Measurements from ENCODE around the gene ZDHHC6.
"Not testable (repeated sequence)": the region's sequence is repeated elsewhere in the genome, so short reads cannot be mapped to it uniquely, and the experiment has no call there.

The ZDHHC6 gene

DNA sequence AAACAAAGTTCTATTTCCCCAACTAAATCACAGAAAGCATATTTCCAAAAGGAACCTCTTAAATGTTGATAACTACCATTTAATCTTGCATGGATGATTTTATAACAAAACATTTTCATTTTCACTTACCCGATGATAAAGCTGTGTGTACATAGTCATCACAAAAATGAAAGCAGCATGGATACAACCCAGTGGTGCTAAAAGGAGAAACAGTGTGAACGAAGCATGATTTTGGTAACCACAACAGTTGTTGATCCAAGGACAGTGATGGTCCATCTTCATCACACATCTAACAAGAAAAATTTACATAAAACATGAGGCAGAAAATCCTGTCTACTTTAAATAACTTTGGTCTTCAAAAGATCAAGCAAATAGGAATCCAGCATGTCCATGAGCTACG, 4.7 kb downstream of the ZDHHC6 start:
- no peak for DNase-seq

DNA sequence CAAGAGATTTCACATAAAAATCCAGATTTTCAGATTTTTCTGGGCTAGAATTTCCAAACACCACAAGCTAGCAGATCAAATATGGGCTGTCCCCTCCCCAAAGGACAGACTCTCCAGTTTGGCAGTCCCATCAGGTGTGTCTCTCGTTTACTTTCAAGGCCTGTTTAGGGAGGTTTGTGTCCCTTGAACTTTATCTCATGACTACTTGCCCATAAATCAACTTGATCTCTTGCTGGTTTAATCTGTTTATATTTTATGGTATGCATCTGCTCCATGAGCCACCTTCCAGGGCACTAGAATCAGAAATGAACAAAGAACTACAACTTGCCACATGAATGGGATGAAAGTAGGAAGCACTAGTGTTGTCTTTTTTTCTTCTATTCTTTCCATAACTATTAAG, 5.2 kb downstream of the ZDHHC6 start:
- DNase-seq: no peak

DNA sequence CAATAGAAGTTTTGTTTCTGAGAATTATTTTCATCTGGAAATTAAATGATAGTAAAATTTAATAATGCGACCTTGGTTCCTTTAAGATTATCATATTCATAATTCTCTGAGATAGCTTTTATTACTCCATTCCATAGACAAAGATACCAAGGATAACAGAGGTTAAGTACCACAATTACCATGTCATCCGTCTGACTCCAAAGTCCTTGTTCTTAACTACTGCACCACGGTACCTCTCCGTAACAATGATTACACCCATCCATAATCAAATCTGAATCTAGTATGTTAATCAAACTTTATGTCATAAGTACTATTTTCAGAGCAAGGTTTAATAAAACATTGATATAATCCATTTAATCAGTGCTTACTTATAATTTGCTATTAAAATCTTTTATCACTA, 8.4 kb downstream of the ZDHHC6 start:
- no peak for DNase-seq

DNA sequence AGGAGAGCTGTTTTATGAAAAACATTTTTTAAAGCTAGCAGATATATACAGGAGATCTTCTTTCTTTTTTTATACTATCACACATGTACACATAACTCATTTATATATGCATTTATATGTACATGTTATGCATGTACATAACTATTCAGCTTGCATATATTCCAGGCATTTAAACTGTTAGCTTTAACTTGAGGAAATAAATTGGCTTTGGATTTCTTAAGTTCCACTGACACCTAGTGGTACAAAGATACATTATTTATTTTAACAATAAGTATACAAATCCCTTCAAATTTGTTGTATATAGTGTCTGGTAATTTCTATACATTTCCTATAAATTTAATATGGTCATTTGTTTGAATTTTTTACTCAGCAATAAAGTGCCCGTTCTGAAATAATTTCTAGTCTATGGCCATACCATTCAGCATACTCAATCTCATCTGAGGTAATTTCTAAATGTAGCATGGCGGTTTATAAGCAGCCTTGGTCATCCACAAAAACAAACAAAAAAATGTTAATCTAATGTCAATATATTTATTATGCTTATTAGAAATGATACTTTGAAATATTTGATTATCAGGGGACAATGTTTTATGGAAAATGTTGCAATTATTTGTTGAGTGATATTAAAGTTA, 11.6 kb downstream of the ZDHHC6 start:
- peak; percentile 19 for DNase-seq

DNA sequence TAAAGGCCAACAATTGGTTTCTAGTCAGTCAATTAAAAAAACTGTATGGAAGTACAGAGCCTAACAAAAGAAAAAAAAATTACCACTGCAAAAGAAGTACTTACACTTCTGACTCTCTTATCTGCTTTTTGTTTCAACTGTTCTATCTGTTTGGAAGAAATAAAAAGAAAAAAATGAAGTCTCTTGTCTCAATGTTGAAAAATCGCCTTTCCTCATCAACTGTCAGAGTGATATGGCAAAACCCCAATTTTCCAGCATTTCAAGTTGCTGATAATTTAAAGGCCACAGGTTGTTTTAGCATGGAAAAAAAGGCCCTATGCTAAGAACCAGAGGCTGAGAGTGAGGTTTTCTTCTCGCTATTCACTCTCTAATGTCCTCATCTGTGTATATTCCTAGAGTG, 13.6 kb downstream of the ZDHHC6 start:
- no peak for DNase-seq

DNA sequence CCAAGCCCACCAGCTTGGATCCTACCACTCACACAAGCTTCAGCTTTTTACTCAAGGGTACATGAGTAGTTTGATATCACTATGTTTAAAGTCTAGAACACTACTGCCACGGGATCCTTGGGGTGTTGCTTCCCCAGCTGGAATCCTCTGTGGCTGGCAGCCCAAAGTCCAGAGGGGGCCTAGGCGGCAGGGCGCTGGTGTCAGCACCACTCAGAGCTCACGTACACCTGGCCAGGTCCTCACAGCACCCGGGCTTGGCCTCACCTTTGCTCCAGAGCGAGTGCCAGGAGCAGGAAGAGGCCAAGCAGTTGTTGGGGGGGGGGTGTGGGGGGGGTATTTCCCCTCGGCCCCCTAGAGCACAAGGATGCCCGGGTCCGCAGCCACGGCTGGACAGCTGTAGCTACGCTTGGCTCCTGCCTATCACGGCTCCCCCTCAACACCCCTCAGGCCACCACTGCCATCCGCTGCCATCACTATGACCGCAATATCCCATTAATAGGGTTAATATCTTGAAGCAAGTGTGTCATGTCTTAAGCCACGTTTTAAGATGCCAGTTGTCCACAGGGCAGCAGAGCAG, 17.0 kb downstream of the ZDHHC6 start:
- DNase-seq: no peak

DNA sequence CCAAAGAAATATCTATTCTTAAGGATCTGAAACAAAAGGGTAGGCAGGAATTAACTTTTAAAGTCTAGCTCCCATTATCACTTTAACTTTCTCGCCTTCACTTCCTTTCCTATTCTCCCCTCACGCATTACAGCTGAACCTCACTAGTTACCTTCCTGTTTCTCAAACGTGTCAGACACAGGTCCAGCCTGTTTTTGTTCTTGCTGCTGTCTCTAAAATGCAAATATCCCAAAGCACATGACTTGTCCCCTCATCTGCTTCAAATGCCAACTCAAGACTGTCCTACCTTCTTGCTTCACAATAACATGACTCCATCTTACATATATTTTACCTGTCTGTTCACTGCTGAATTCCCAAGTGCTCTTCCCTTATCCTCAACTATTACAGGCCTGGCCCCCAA, 17.6 kb downstream of the ZDHHC6 start:
- no peak for DNase-seq

DNA sequence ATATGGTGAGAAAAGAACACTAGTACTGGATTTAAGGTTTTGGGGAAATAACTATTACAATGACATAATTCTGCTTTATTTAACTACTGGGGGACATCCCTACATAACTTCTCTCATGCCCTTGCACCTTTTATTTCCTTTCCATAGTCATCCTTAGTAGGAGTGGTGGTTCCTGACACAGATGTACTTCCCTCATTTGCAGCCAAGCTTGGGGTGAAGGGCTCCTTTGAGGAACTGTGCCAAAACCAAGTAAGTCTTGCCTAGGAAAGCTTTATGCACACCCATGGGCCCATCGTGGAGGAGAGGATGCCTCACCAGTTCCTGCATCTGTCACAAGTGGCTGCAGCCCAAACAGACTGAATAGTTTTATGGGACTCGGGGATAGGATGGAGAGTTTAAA, 20.6 kb downstream of the ZDHHC6 start:
- DNase-seq: no peak

DNA sequence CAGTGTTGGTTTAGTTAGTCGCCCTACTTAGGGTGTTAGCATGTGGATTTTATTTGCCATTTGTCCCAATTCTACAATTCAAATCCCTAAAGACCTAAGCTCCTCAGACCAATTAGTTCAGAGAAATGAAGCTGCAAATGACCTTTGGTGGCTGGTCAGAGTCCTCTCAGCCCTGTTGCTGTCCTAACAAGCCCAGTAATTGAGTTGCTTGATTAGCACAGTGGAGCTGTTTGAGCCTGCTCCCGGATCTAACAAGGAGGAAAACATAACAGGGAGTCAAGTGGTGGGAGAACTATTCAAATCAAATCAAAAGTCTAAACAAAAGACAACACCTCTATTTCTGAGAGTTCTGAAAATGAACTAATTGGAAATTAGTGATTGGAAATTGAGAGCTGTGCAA, 22.1 kb downstream of the ZDHHC6 start:
- DNase-seq: no peak

DNA sequence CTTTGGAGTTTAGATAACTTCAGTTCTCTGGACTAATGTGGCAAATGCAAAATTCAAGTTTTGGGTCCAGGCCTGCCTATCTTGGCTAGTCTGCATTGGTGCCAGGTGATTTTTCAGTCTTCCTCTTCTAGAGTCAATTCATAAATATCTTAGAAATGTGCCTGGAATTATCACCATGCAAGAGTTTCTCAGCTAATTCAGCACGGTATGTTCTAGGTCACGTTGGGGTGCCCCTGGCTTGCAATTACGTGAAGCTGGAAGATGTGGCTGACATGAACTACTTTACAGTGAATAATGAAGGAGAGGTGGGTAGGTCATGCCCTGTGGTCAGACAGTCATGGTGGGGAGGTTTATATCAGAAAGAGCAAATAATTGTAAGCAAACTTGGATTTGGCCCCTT, 25.0 kb downstream of the ZDHHC6 start:
- DNase-seq: no peak

DNA sequence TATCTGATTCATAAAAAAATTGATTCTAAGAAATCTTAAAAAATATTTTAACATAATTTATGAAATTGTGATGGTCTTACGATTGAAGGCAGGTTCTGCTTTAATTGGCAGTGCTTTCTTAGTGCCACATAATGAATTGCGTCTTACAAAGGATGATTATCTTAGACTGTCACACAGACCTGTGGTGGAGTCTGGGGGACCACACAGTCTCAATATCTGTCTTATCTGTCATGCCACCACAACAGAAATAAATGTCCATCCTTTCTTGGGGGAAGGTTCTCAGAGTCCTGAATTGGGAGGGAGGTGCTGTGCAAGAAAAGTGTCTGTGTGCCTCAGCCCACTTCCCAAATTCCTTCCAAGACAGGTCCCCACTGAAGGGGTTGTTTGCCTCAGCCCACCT, 34.0 kb downstream of the ZDHHC6 start:
- DNase-seq: no peak

DNA sequence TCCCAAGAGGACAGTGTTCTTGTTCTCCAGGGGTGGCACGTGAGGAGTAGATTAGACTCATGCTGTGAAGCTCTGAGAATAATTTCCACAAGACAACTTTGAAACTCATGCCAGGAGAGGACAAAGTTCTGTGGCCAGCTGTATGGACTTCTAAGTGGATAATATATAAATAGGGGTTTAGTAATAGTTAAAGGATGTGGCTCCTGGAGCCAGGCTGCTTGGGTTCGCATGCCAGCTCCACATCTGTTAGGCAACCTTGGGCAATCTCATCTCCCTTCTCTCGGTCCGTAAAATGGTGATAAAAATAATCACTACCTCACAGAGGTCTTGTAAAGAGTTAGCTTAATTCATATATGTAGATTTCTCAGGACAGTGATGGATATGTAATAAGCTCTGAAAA, 37.0 kb downstream of the ZDHHC6 start:
- DNase-seq: no peak

DNA sequence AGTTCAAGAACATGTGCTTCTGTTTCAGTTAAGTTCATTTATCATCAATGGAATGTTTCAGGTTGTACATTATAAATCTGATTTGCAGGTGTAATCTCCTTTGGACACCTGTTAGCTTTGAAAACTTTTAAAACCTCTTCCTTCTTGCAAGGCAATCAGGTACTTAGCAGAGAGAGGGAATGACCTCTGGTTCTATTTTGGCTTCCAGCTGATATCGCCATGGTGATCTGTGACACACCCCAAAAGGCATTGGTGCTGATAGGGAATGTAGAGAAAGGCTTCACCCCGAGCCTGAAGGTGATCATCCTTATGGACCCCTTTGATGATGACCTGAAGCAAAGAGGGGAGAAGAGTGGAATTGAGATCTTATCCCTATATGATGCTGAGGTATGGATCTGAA, 37.4 kb downstream of the ZDHHC6 start:
- no peak for DNase-seq

DNA sequence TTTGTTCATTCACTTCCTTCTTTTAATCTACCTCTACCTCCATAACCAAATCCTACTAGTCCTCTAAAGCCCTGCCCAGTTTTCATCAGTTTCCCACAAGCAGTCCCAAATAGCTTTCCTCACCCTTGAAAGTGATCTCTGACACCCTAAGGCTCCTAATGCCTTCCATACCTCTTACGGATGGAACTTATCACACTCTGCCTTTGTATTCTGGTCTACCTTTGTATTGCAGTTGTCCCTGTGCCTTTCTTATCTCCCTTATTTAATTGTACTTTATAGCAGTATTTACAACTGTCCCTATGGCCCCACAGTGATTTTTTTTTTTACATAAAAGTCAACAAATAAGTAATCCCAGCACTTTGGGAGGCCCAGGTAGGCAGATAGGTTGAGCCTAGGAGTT, 39.0 kb downstream of the ZDHHC6 start:
- no peak for DNase-seq

DNA sequence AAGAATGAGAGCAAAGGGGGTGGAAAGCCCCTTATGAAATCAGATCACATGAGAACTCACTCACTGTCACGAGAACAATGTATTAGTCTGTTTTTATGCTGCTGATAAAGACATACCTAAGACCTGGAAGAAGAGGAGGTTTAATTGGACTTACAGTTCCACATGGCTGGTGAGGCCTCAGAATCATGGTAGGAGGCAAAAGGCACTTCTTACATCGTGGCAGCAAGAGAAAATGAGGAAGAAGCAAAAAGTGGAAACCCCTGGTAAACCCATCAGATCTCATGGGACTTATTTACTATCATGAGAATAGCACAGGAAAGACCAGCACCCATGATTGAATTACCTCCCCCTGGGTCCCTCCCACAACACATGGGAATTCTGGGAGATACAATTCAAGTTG, 39.9 kb downstream of the ZDHHC6 start:
- not testable (repeated sequence) for DNase-seq

DNA sequence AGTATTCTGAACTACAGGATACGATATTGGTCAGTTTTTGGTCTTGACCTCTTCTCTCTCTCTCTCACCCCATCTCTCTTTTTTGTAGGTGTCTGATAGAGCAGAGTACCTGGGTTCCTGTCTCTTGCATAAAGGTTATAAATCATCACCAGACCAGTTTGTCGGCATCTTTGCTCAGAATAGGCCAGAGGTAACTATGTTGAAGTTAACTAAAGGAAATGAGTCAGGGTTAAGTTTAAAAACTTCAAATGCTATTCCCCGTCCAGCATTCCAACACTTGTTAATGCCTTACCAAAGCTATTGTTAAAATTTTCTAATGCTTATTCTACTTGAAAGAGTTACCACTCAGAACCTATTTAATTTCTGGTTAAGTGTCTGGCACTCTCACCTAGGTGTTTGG, 42.1 kb downstream of the ZDHHC6 start:
- peak; percentile 29 for DNase-seq

DNA sequence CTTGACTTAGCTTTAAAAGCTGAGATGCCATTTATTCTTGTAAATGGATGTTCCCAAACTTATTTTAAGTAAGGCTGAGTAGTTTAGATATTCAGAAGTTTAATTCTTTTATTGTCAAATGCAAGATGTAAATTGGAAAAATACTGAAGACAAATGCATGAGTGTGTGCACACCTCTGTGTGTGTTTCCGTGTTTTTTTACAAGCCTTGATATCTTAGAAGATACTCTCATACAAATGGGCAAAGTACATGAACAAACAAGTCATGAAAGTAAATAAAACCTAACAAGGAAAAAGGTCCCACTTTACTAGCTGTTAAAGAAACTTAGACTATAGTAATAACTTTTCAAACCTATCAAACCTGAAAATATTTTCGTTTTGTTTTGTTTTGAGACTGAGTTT, 43.8 kb downstream of the ZDHHC6 start:
- DNase-seq: no peak

DNA sequence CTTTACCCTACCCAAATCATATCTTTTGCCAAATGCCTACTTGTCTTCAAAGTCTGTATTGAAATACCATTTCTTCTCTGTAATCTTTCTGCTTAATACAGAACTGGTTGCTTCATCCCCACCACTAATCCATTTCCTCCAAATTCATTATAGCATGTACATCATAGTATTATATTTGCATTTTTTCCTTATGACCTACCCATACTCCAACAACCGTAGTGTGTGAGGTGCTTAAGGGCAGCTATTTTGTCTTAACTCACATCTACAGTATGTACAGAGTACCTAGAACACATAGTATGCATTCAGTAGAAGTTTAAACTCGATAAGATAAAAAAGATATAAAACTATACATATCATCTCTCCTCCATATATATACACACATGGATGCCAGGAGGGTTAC, 49.1 kb downstream of the ZDHHC6 start:
- DNase-seq: no peak

DNA sequence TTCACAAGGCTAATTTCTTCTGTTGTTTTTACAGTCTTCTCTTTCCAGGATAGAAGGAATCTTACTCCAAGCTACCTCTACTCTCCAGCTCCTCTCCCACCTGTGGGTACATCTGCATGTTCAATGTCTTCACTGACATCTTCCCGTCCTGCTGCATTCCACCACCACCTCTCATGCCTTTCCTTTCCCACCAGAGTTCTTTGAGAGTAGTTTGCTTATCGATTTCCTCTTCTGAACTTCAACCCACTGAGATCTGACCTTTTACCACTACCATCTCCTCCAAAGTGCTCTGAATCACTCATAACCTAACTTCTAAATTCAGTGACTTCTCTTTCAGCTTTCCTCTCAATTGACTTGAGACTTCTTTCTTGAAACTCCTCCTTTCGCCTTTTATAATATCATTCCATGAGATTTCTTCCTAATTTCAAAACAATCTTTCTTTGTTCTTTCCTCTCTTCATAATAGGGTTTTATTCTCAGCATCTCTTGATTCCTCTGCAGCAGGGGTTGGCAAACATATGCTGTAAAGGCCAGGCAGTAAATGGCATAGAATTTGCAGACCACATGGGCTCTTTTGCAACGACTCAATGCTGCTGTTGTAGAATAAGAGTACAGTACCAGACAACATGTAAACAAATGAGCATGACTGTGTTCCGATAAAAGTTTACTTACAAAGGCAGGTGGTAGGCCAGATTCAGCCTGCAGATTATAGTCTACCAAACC, 50.7 kb downstream of the ZDHHC6 start:
- no peak for DNase-seq

DNA sequence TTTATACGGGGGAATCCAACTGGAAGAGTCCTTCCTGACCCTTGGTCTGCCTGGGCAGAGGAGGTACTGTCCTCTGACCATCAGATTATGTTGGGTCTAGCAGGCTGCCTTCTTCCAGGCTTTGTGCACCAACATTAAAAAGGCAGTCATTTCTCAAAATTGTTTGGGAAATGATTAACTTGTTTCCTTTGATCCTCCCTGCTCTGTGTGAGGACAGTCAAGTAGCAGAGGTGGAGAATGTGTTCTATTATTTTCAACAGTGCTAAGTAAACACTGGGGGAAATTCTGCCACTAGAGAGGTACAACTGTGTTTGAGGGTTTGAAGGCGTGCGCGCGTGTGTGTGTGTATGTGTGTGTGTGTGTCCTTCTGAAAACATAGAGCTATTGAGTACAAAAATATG, 52.2 kb downstream of the ZDHHC6 start:
- DNase-seq: no peak

DNA sequence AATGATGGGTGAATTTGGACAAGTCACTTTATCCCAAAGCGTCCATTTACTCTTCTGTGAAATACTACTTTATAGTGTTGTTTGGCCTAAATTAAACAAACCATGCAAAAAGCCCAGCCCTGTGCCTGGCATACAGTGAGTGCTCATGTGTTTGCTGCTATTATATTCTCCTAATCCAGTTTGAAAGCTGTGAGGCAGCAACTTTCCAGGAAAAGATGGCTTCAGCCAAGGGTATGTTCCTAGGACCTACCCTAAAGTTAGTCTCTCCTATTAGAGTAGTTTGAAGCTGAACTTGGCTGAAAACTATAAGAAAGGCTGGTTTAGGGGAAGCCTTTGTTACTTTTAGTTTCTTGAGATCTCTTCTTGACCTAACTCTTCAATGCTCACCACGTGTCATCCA, 52.9 kb downstream of the ZDHHC6 start:
- DNase-seq: no peak

DNA sequence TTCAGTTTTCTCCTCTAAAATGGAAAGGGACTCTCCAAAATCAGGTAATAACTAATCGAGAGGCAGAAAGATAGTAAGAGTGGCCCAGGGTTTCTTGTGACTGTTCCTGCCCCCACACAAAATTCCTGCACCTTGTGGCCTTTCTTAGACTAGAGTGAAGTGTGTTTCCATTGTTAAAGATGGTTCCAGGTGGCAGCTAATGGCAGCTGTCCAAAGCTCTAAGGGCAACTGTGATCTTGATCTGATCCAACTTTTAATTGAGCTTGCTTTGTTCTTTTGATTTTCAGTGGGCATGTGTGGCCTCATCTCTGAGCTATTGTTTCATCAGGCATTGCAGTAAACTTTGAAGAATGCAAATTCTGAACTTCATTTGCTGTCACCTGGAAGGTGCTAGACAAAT, 53.4 kb downstream of the ZDHHC6 start:
- no peak for DNase-seq

DNA sequence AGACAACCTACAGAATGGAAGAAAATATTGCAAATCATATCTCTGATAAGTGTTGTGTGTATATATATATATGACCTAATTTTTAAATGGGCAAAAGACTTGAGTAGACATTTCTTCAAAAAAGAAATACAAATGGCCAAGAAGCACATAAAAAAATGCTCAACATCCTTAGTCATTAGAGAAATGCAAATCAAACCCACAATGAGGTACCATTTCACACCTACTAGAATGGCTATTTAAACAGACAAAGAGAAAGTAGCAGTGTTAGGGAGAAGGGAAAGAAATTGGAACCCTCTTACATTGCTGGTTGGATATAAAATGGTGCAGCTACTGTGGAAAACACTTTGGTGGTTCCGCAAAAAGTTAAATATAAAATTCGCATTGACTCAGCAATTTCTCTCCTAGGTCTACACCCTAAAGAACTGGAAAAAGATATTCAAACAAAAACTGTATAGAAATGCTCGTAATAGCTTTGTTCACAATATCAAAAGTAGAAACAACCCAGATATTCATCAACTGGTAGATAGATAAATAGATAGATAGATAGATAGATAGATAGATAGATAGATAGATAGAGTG, 56.5 kb downstream of the ZDHHC6 start:
- DNase-seq: no peak

DNA sequence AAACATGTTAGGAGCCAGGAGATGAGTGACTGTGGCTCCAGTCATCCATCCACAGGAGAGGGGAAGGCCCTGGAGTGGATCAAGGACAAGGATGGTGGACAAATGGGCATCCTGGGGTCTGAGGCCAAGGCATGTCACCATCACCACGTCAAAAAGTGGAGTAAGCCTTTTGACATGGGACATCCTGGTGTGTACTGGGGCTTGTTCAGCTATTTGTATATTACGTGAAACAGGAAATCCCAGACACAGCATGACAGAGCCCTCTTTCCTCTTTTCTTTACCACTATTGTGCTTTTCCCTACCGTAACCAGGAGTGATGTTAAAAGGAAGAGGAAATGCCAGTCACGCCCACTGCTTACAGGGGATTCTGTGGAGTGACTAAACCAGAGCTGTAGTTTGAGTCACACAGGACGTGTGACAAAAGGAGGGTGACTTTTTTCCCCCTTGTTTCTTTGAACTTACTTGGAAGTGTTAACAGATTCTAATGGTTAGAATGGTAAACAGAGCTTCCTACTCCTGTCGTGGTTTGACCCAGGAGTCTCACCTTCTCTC, 57.4 kb downstream of the ZDHHC6 start:
- peak; percentile 52 for DNase-seq
